Naive B cell (primary cell): ENCODE measurements around the gene ANKRD17. TPM values are rescaled to one million over a fixed set of nuclear protein-coding genes. Genes with fewer than 3 reads are reported as not detected.
"Not testable (repeated sequence)": the region's sequence is repeated elsewhere in the genome, so short reads cannot be mapped to it uniquely, and the experiment has no call there.

Experiments
- ATAC-seq, 2 donors: fragments of 150-1000 bp; cut with Tn5 transposase; 2 replicates each; pipeline ENCODE4 v1.10.0; 2021; ENCODE audit warnings: low read depth in 2 of 2, mild to moderate bottlenecking in 2 of 2, moderate library complexity in 2 of 2
- DNase-seq: peaks from one replicate; pipeline ENCODE4 v3.0.0; 2022
- H3K27ac Mint-ChIP-seq, 6 donors: one replicate each; pipeline ENCODE4 v1.8.0; 2020 to 2022; ENCODE audit warnings: mild to moderate bottlenecking in 6 of 6, mixed read lengths in 6 of 6, moderate library complexity in 5 of 6, inconsistent platforms in 2 of 6
- H3K27me3 Mint-ChIP-seq, 3 donors: one replicate each; pipeline ENCODE4 v1.8.0; 2021 to 2022; ENCODE audit warnings: mixed read lengths in 3 of 3, mild to moderate bottlenecking in 1 of 3
- H3K36me3 Mint-ChIP-seq, 2 donors: one replicate each; pipeline ENCODE4 v1.8.0; 2020 to 2022; ENCODE audit warnings: mixed read lengths in 2 of 2, inconsistent platforms in 1 of 2, mild to moderate bottlenecking in 1 of 2
- H3K4me1 Mint-ChIP-seq, 3 donors: one replicate each; pipeline ENCODE4 v1.8.0; 2020 to 2022; ENCODE audit warnings: mixed read lengths in 3 of 3, inconsistent platforms in 1 of 3, mild to moderate bottlenecking in 1 of 3, moderate library complexity in 1 of 3
- H3K4me3 Mint-ChIP-seq, 8 donors: one replicate each; pipeline ENCODE4 v1.8.0; 2020 to 2022; ENCODE audit warnings: mild to moderate bottlenecking in 8 of 8, mixed read lengths in 8 of 8, moderate library complexity in 8 of 8, inconsistent platforms in 2 of 8
- H3K9me3 Mint-ChIP-seq, 7 donors: one replicate each; pipeline ENCODE4 v1.8.0; 2020 to 2022; ENCODE audit warnings: mixed read lengths in 7 of 7, mild to moderate bottlenecking in 5 of 7, inconsistent platforms in 2 of 7, moderate library complexity in 1 of 7
- polyA plus RNA-seq, 6 donors: library from polyadenylated mRNA; unstranded; fragments of 300-500 nt; fragmentation: Illumina TruSeq; gene quantifications; one replicate each; pipeline ENCODE4 v1.2.3, GENCODE V29; 2021; ENCODE audit warnings: low read depth in 6 of 6

ANKRD17 gene
- polyA plus RNA-seq, 6 donors from 2014 or later = 4.6 to 13.5 (median 8.7) TPM

- DNase-seq (no peak), ATAC-seq (no peak)
- Mint-ChIP-seq H3K9me3 (no peaks in the 10 kb centered on the region), H3K4me1 (peaks cover 17 to 24% (median 23%) of the 10 kb centered on the region in 3 donors), H3K4me3 (no peak overlapping the region), H3K36me3 (peaks cover 10 to 19% of the 10 kb centered on the region in 2 donors), H3K27me3 (no peaks in the 10 kb centered on the region), H3K27ac (peak overlapping the region in 1 of 6 donors; percentile 73)
These were observed 23.9 kb downstream of the ANKRD17 start for GRCh38 chr4:73234712-73235111.

GRCh38 chr4:73231518-73232487 is 26.8 kb downstream of the ANKRD17 start:
- H3K4me1 Mint-ChIP-seq = peaks cover 0 to 12% (median 10%) of the 10 kb centered on the region in 3 donors
- peak overlapping the region in 5 of 6 donors; percentile 11 to 71 (median 56) for H3K27ac Mint-ChIP-seq
- no peaks in the 10 kb centered on the region for H3K27me3 Mint-ChIP-seq
- peaks cover 15 to 19% of the 10 kb centered on the region in 2 donors for H3K36me3 Mint-ChIP-seq
- ATAC-seq = no peak
- no peaks in the 10 kb centered on the region for H3K9me3 Mint-ChIP-seq
- no peak overlapping the region for H3K4me3 Mint-ChIP-seq
- DNase-seq = no peak

- Mint-ChIP-seq H3K4me1 (peaks cover 0 to 12% (median 10%) of the 10 kb centered on the region in 3 donors), H3K36me3 (peaks cover 15 to 19% of the 10 kb centered on the region in 2 donors), H3K27me3 (no peaks in the 10 kb centered on the region), H3K9me3 (no peaks in the 10 kb centered on the region), H3K27ac (peak overlapping the region in 5 of 6 donors; percentile 20 to 79 (median 49)), H3K4me3 (no peak overlapping the region)
- no peak for ATAC-seq
- DNase-seq = no peak
These were observed 27.6 kb downstream of the ANKRD17 start for GRCh38 chr4:73230865-73231517.

GRCh38 chr4:73228800-73229199 is 29.8 kb downstream of the ANKRD17 start:
- not testable (repeated sequence) for DNase-seq, H3K27me3 Mint-ChIP-seq, ATAC-seq, H3K9me3 Mint-ChIP-seq, H3K4me3 Mint-ChIP-seq, H3K27ac Mint-ChIP-seq, H3K36me3 Mint-ChIP-seq
- peaks cover 13 to 29% (median 16%) of the 10 kb centered on the region in 3 donors for H3K4me1 Mint-ChIP-seq

GRCh38 chr4:73224886-73225285 is 33.7 kb downstream of the ANKRD17 start:
- ATAC-seq = no peak
- H3K27me3 Mint-ChIP-seq = no peaks in the 10 kb centered on the region
- H3K4me1 Mint-ChIP-seq = peaks cover 21 to 32% (median 23%) of the 10 kb centered on the region in 3 donors
- no peaks in the 10 kb centered on the region for H3K9me3 Mint-ChIP-seq
- peak overlapping the region in 3 of 8 donors; percentile 26 to 74 (median 47) for H3K4me3 Mint-ChIP-seq
- peaks cover 0 to 7% of the 10 kb centered on the region in 2 donors for H3K36me3 Mint-ChIP-seq
- no peak for DNase-seq
- peak overlapping the region; percentile 36 to 96 (median 83) for H3K27ac Mint-ChIP-seq

- Mint-ChIP-seq H3K27ac (peak overlapping the region in 2 of 6 donors; percentile 34 to 78), H3K4me3 (peak overlapping the region in 2 of 8 donors; percentile 48 to 49), H3K36me3 (no peaks in the 10 kb centered on the region), H3K9me3 (no peaks in the 10 kb centered on the region), H3K4me1 (peaks cover 21 to 43% (median 23%) of the 10 kb centered on the region in 3 donors), H3K27me3 (no peaks in the 10 kb centered on the region)
- DNase-seq = no peak
- ATAC-seq = no peak
These were observed 35.3 kb downstream of the ANKRD17 start for GRCh38 chr4:73223258-73223650.

- ATAC-seq (peak; percentile 98 to 99), DNase-seq (peak; percentile 58)
- Mint-ChIP-seq H3K36me3 (no peaks in the 10 kb centered on the region), H3K27me3 (no peaks in the 10 kb centered on the region), H3K4me1 (peaks cover 21 to 44% (median 24%) of the 10 kb centered on the region in 3 donors), H3K27ac (no peak overlapping the region), H3K4me3 (no peak overlapping the region), H3K9me3 (no peaks in the 10 kb centered on the region)
These were observed 35.9 kb downstream of the ANKRD17 start for GRCh38 chr4:73222466-73223257.

- ATAC-seq = no peak
- H3K27ac Mint-ChIP-seq = peak overlapping the region in 4 of 6 donors; percentile 52 to 89 (median 82)
These were observed 36.9 kb downstream of the ANKRD17 start for GRCh38 chr4:73221734-73222133.

GRCh38 chr4:73220815-73221214 is 37.8 kb downstream of the ANKRD17 start:
- ATAC-seq (no peak), DNase-seq (no peak)
- no peak overlapping the region for H3K27ac Mint-ChIP-seq
- H3K27me3 Mint-ChIP-seq = no peaks in the 10 kb centered on the region
- H3K4me3 Mint-ChIP-seq = no peak overlapping the region
- no peaks in the 10 kb centered on the region for H3K36me3 Mint-ChIP-seq
- H3K9me3 Mint-ChIP-seq = no peaks in the 10 kb centered on the region
- peaks cover 21 to 42% (median 30%) of the 10 kb centered on the region in 3 donors for H3K4me1 Mint-ChIP-seq

More at GRCh38 chr4:73221734-73222133, 36.9 kb downstream of the ANKRD17 start:
- DNase-seq = no peak
- Mint-ChIP-seq H3K9me3 (no peaks in the 10 kb centered on the region), H3K36me3 (no peaks in the 10 kb centered on the region), H3K4me1 (peaks cover 21 to 44% (median 30%) of the 10 kb centered on the region in 3 donors), H3K27me3 (no peaks in the 10 kb centered on the region), H3K4me3 (peak overlapping the region in 6 of 8 donors; percentile 6 to 61 (median 32))

- H3K27ac Mint-ChIP-seq = no peak overlapping the region
- no peak for DNase-seq
- H3K27me3 Mint-ChIP-seq = no peaks in the 10 kb centered on the region
- ATAC-seq = no peak
- H3K4me1 Mint-ChIP-seq = peaks cover 10 to 29% (median 25%) of the 10 kb centered on the region in 3 donors
- H3K9me3 Mint-ChIP-seq = no peaks in the 10 kb centered on the region
- H3K4me3 Mint-ChIP-seq = no peak overlapping the region
- H3K36me3 Mint-ChIP-seq = peaks cover 0 to 8% of the 10 kb centered on the region in 2 donors
These were observed 44.5 kb downstream of the ANKRD17 start for GRCh38 chr4:73213916-73214653.

GRCh38 chr4:73212982-73213730 is 45.4 kb downstream of the ANKRD17 start:
- H3K27ac Mint-ChIP-seq = peak overlapping the region in 3 of 6 donors; percentile 20 to 57 (median 39)
- H3K9me3 Mint-ChIP-seq = no peaks in the 10 kb centered on the region
- peaks cover 14 to 37% (median 25%) of the 10 kb centered on the region in 3 donors for H3K4me1 Mint-ChIP-seq
- no peak overlapping the region for H3K4me3 Mint-ChIP-seq
- no peaks in the 10 kb centered on the region for H3K27me3 Mint-ChIP-seq
- ATAC-seq (no peak), DNase-seq (no peak)
- H3K36me3 Mint-ChIP-seq = peaks cover 0 to 8% of the 10 kb centered on the region in 2 donors

GRCh38 chr4:73211968-73212367 is 46.6 kb downstream of the ANKRD17 start:
- H3K4me3 Mint-ChIP-seq = no peak overlapping the region
- no peak overlapping the region for H3K27ac Mint-ChIP-seq
- H3K4me1 Mint-ChIP-seq = peaks cover 14 to 35% (median 30%) of the 10 kb centered on the region in 3 donors
- no peak for ATAC-seq
- peaks cover 0 to 8% (median 0%) of the 10 kb centered on the region in 7 donors for H3K9me3 Mint-ChIP-seq
- no peaks in the 10 kb centered on the region for H3K27me3 Mint-ChIP-seq
- H3K36me3 Mint-ChIP-seq = peaks cover 5 to 15% of the 10 kb centered on the region in 2 donors
- no peak for DNase-seq
